ENCODE results near the gene ENPP3. TPM values are rescaled to one million over a fixed set of nuclear protein-coding genes. Genes with fewer than 3 reads are reported as not detected.

The ENPP3 gene
- total and polyA plus RNA-seq, 2 of the 13 experiments (the other 11 are each of a cell fraction or from before 2014, with no cell fraction given), result 40.0 to 75.4 TPM

- TF ChIP-seq CBX2 (IDR thresholded peaks at IDR 0.05; ENCODE audit: low read depth, low read length) (no peak), CBX2 (CRISPR knock-in tag; IDR thresholded peaks at IDR 0.05; ENCODE audit: low read depth) (no peak), ZNF747 (CRISPR knock-in tag; IDR thresholded peaks at IDR 0.05; ENCODE audit: borderline replicate concordance) (0 out of 2 replicates have a peak, but pooled peaks have one; percentile 34), ZNF639 (CRISPR knock-in tag; conservative IDR thresholded peaks at IDR 0.05) (no peak), THYN1 (CRISPR knock-in tag; IDR thresholded peaks at IDR 0.05; ENCODE audit: borderline replicate concordance, low read depth) (no peak), TAF1 (CRISPR knock-in tag; IDR thresholded peaks at IDR 0.05) (peak; percentile 49; the same call in 1 of the 2 replicates), PHF8 (CRISPR knock-in tag; IDR thresholded peaks at IDR 0.05) (no peak; the same call in 1 of the 2 replicates), RXRA (CRISPR knock-in tag; IDR thresholded peaks at IDR 0.05) (no peak), NR2C2 (CRISPR knock-in tag; IDR thresholded peaks at IDR 0.05; ENCODE audit: borderline replicate concordance) (no peak), NCOR1 (IDR thresholded peaks at IDR 0.05; ENCODE audit: borderline replicate concordance, low read length) (peak; percentile 97), ZSCAN25 (CRISPR knock-in tag; IDR thresholded peaks at IDR 0.05) (no peak), ZNF598 (CRISPR knock-in tag; IDR thresholded peaks at IDR 0.05; ENCODE audit: borderline replicate concordance) (no peak), MLX (CRISPR knock-in tag; IDR thresholded peaks at IDR 0.05) (no peak), POLR2AphosphoS5 (IDR thresholded peaks at IDR 0.05; ENCODE audit: low read depth, low read length) (peak; percentile 96), NPAS2 (CRISPR knock-in tag; IDR thresholded peaks at IDR 0.05; ENCODE audit: borderline replicate concordance) (no peak), ZNF253 (CRISPR knock-in tag; IDR thresholded peaks at IDR 0.05; ENCODE audit: borderline replicate concordance) (no peak), KMT2B (CRISPR knock-in tag; IDR thresholded peaks at IDR 0.05) (peak; percentile 62; the same call in 1 of the 2 replicates), ZSCAN22 (CRISPR knock-in tag; IDR thresholded peaks at IDR 0.05) (no peak), ZSCAN21 (CRISPR knock-in tag; IDR thresholded peaks at IDR 0.05; ENCODE audit: borderline replicate concordance) (no peak), ZFP1 (CRISPR knock-in tag; IDR thresholded peaks at IDR 0.05) (no peak), ZNF296 (CRISPR knock-in tag; conservative IDR thresholded peaks at IDR 0.05) (no peak), MNT (IDR thresholded peaks at IDR 0.05) (no peak), GLI4 (CRISPR knock-in tag; IDR thresholded peaks at IDR 0.05; ENCODE audit: borderline replicate concordance) (no peak), THAP11 (CRISPR knock-in tag; IDR thresholded peaks at IDR 0.05) (peak; percentile 58), PAWR (CRISPR knock-in tag; IDR thresholded peaks at IDR 0.05; ENCODE audit: borderline replicate concordance) (no peak), ZNF616 (CRISPR knock-in tag; IDR thresholded peaks at IDR 0.05; ENCODE audit: low read depth) (no peak), PREB (CRISPR knock-in tag; IDR thresholded peaks at IDR 0.05) (no peak)
These were observed at the start of gene ENPP3 (continued) for GRCh38 chr6:131636880-131637792.
